Upper lobe of right lung (tissue), 1 donor: ENCODE measurements around the gene TMEM253. TPM values are rescaled to one million over a fixed set of nuclear protein-coding genes. Genes with fewer than 3 reads are reported as not detected.

Experiments
- ATAC-seq: fragments of 200-7000 bp; cut with Tn5 transposase; one replicate; pipeline ENCODE4 v1.9.1; 2020; ENCODE audit warnings: mild to moderate bottlenecking, moderate library complexity
- DNase-seq: peaks from one replicate; pipeline ENCODE4 v3.0.0-alpha.2; 2020
- H3K27ac ChIP-seq: fragments of 200-600 bp; one replicate; pipeline ENCODE4 v1.8.0; 2022
- H3K27me3 ChIP-seq: fragments of 200-600 bp; one replicate; pipeline ENCODE4 v1.8.0; 2022; ENCODE audit warnings: mild to moderate bottlenecking
- H3K36me3 ChIP-seq: fragments of 200-600 bp; one replicate; pipeline ENCODE4 v1.8.0; 2022
- H3K4me1 ChIP-seq: fragments of 200-600 bp; one replicate; pipeline ENCODE4 v1.8.0; 2022
- H3K4me3 ChIP-seq: fragments of 200-600 bp; one replicate; pipeline ENCODE4 v1.8.0; 2022; ENCODE audit warnings: mild to moderate bottlenecking
- H3K9me3 ChIP-seq: fragments of 200-600 bp; one replicate; pipeline ENCODE4 v1.8.0; 2022
- CTCF ChIP-seq: fragments of 200-600 bp; IDR thresholded peaks from one replicate; pipeline ENCODE4 v1.8.0; 2022; ENCODE audit warnings: antibody characterized with exemption
- intact Hi-C: fragments of 100-400 bp; cut with DNase I; formaldehyde crosslinking; loops from one replicate; pipeline ENCODE4 v1.11.0; 2022
- total RNA-seq: library from RNA; stranded (reverse); fragmentation: NEBNext Ultra II Directional; extraction: Animal tissue kit (Norgen Biotek cat#: 25700); gene quantifications from one replicate; pipeline ENCODE4 v1.2.1, GENCODE V29; 2021
- donor health status: DM: no; HTN: yes; CAD: no; lungs with severe emphysema.

The TMEM253 gene
- total RNA-seq, 1 donor from 2014 or later, result 0.67 TPM

GRCh38 chr14:21060614-21061346 is 40.1 kb upstream of the TMEM253 start:
- no peaks in the 10 kb centered on the region for H3K36me3 ChIP-seq
- H3K27me3 ChIP-seq, result no peaks in the 10 kb centered on the region
- no peak for TF ChIP-seq CTCF
- H3K4me3 ChIP-seq, result no peak overlapping the region
- intact Hi-C loops, result no loop called here
- no peaks in the 10 kb centered on the region for H3K9me3 ChIP-seq
- ATAC-seq, result no peak
- DNase-seq, result no peak
- no peaks in the 10 kb centered on the region for H3K4me1 ChIP-seq
- no peak overlapping the region for H3K27ac ChIP-seq

- no peak for TF ChIP-seq CTCF
- DNase-seq (no peak), ATAC-seq (no peak)
- H3K36me3 ChIP-seq, result no peaks in the 10 kb centered on the region
- no peaks in the 10 kb centered on the region for H3K9me3 ChIP-seq
- no peak overlapping the region for H3K4me3 ChIP-seq
- no peaks in the 10 kb centered on the region for H3K27me3 ChIP-seq
- intact Hi-C loops, result no loop called here
- no peaks in the 10 kb centered on the region for H3K4me1 ChIP-seq
- no peak overlapping the region for H3K27ac ChIP-seq
These were observed 39.6 kb upstream of the TMEM253 start for GRCh38 chr14:21061347-21061668.

- Histone ChIP-seq H3K27me3 (no peaks in the 10 kb centered on the region), H3K27ac (no peak overlapping the region), H3K4me1 (peaks cover under 1% of the 10 kb centered on the region), H3K4me3 (no peak overlapping the region), H3K9me3 (no peaks in the 10 kb centered on the region), H3K36me3 (no peaks in the 10 kb centered on the region)
- no peak for DNase-seq
- intact Hi-C loops, result no loop called here
- ATAC-seq, result no peak
- no peak for TF ChIP-seq CTCF
These were observed 37.4 kb upstream of the TMEM253 start for GRCh38 chr14:21063479-21063878.

- no peak overlapping the region for H3K27ac ChIP-seq
- DNase-seq (no peak), ATAC-seq (no peak)
- no peaks in the 10 kb centered on the region for H3K9me3 ChIP-seq
- no peak overlapping the region for H3K4me3 ChIP-seq
- no peaks in the 10 kb centered on the region for H3K36me3 ChIP-seq
- TF ChIP-seq CTCF, result no peak
- peaks cover 24% of the 10 kb centered on the region for H3K4me1 ChIP-seq
- intact Hi-C loops, result no loop called here
- no peaks in the 10 kb centered on the region for H3K27me3 ChIP-seq
These were observed 33.9 kb upstream of the TMEM253 start for GRCh38 chr14:21066882-21067502.

GRCh38 chr14:21068521-21069387 is 32.1 kb upstream of the TMEM253 start:
- intact Hi-C loops, result no loop called here
- no peak for DNase-seq
- Histone ChIP-seq H3K4me3 (peak overlapping the region; percentile 70), H3K27me3 (no peaks in the 10 kb centered on the region), H3K9me3 (no peaks in the 10 kb centered on the region), H3K27ac (peak overlapping the region; percentile 65), H3K36me3 (no peaks in the 10 kb centered on the region), H3K4me1 (peaks cover 26% of the 10 kb centered on the region)
- TF ChIP-seq CTCF, result peak; percentile 69
- ATAC-seq, result peak; percentile 54
